Vagina (tissue), 2 donors: ENCODE measurements around the gene AP3M1.

Source experiments
- CTCF ChIP-seq, 3 experiments: fragments of 450-650 bp in 2 of 3; fragments of 200-600 bp in 1 of 3; sonication (generic) in 1 of 3; IDR thresholded peaks; one replicate each; pipeline ENCODE4 v1.5.1; 2017 to 2019; ENCODE audit warnings: antibody characterized with exemption in 3 of 3, mild to moderate bottlenecking in 2 of 3, moderate library complexity in 2 of 3
- POLR2A ChIP-seq, 2 donors: fragments of 450-650 bp; IDR thresholded peaks; one replicate each; pipeline ENCODE4 v1.6.1; 2017; ENCODE audit warnings: antibody characterized with exemption in 2 of 2, mild to moderate bottlenecking in 2 of 2, moderate library complexity in 2 of 2
- POLR2AphosphoS5 ChIP-seq, 2 donors: sonication (generic); formaldehyde crosslinking; IDR thresholded peaks; one replicate each; pipeline ENCODE4 v1.9.0; 2017; ENCODE audit warnings: antibody characterized with exemption in 2 of 2, mild to moderate bottlenecking in 2 of 2, low read depth in 1 of 2; ENCODE audit not compliant: insufficient read depth in 1 of 2

DNA sequence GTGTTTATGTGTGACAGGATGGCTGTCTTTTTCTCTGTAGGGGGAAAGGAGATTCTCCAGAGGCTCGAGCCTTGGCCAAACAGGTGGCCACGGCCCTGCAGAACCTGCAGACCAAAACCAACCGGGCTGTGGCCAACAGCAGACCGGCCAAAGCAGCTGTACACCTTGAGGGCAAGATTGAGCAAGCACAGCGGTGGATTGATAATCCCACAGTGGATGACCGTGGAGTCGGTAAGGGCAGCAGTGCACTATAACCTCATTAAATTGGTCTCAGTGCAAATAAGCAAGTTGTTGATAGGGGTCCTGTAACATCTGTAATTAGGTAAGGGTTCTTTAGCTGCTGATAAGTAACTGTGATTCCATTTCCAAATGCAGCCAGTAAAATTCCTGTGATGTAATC, 56.4 kb downstream of the AP3M1 start:
- no peak for TF ChIP-seq POLR2A (IDR thresholded peaks at IDR 0.05)
- TF ChIP-seq POLR2AphosphoS5 (IDR thresholded peaks at IDR 0.05; ENCODE audit: insufficient read depth in 1 of 2, low read depth in 1 of 2) = no peak
- no peak for TF ChIP-seq CTCF (IDR thresholded peaks at IDR 0.05)
